Measurements from ENCODE around the gene ACVR1. TPM values are rescaled to one million over a fixed set of nuclear protein-coding genes. Genes with fewer than 3 reads are reported as not detected.

The ACVR1 gene
- total and polyA plus RNA-seq, 9 of the 15 experiments (the other 6 are each of a cell fraction or from before 2014, with no cell fraction given) = 3.8 to 14.3 (median 6.9) TPM

- BruUV-seq (replicated peaks) = no TSS peak
- ChIA-PET CTCF (ENCODE audit: low intra/inter-chr PET ratio) (no interaction called here), POLR2A (interaction anchor here (0.6 kb wide), 1 partner anchor 92 kb away, joined by 3 read pairs; no protein-coding TSS in a partner anchor)
- Histone ChIP-seq H3K9me3 (replicated peaks; ENCODE audit: control insufficient read depth, insufficient read depth, low read depth, low read length) (no peaks in the 10 kb centered on the region), H3K9ac (ENCODE audit: insufficient read depth in 1 of 2, low read depth in 2 of 2, low read length in 2 of 2) (no peak overlapping the region), H2AFZ (ENCODE audit: low read depth, low read length) (no peak overlapping the region), H4K20me1 (replicated peaks; ENCODE audit: control insufficient read depth, insufficient read depth, low read length) (no peaks in the 10 kb centered on the region), H3K79me2 (ENCODE audit: control insufficient read depth, insufficient read depth, low read length) (no peaks in the 10 kb centered on the region), H3K27ac (ENCODE audit: extremely low read depth, low read depth, low read length) (no peak overlapping the region), H3K4me2 (ENCODE audit: insufficient read depth, low read length) (no peak overlapping the region), H3K27me3 (ENCODE audit: control insufficient read depth in 2 of 2, insufficient read depth in 2 of 2, low read length in 2 of 2) (no peaks in the 10 kb centered on the region), H3K9me1 (ENCODE audit: control insufficient read depth, insufficient read depth, low read length) (no peaks in the 10 kb centered on the region), H3K4me1 (replicated peaks in 1 of 2; ENCODE audit: control insufficient read depth in 2 of 2, insufficient read depth in 2 of 2, low read length in 2 of 2) (no peaks in the 10 kb centered on the region), H3K4me3 (no peak overlapping the region), H3K36me3 (ENCODE audit: control insufficient read depth, insufficient read depth, low read length) (peaks cover 13% of the 10 kb centered on the region; the same call in 1 of the 3 replicates)
- 96% methylated on average over 3 of the region's 3 CpGs for WGBS (ENCODE audit: insufficient coverage, low coverage, missing lambda C conversion rate)
- TF ChIP-seq TAF1 (IDR thresholded peaks at IDR 0.05; ENCODE audit: control insufficient read depth, extremely low read depth, insufficient read depth, low read length, severe bottlenecking) (no peak), WHSC1 (IDR thresholded peaks at IDR 0.05; ENCODE audit: low read length) (no peak), FOXO4 (CRISPR knock-in tag; IDR thresholded peaks at IDR 0.05) (no peak), HOXB6 (CRISPR knock-in tag; IDR thresholded peaks at IDR 0.05; ENCODE audit: borderline replicate concordance) (no peak), NFATC3 (IDR thresholded peaks at IDR 0.05) (no peak), CHD1 (IDR thresholded peaks at IDR 0.05; ENCODE audit: low read length) (no peak), JUNB (CRISPR knock-in tag; conservative IDR thresholded peaks at IDR 0.05) (no peak), ERF (CRISPR knock-in tag; IDR thresholded peaks at IDR 0.05) (no peak), ILK (tag; IDR thresholded peaks at IDR 0.05; ENCODE audit: borderline replicate concordance, low read depth) (no peak), C11orf30 (IDR thresholded peaks at IDR 0.05; ENCODE audit: low read depth) (no peak), GABPA (tag; conservative IDR thresholded peaks at IDR 0.05; ENCODE audit: low read depth) (no peak), TEAD2 (tag; IDR thresholded peaks at IDR 0.05) (no peak), ELF4 (CRISPR knock-in tag; IDR thresholded peaks at IDR 0.05) (no peak), TAL1 (IDR thresholded peaks at IDR 0.05) (no peak), ZNF764 (CRISPR knock-in tag; IDR thresholded peaks at IDR 0.05; ENCODE audit: low read depth) (no peak), ZBTB12 (CRISPR knock-in tag; IDR thresholded peaks at IDR 0.05) (no peak), SMARCE1 (IDR thresholded peaks at IDR 0.05) (no peak), HINFP (tag; conservative IDR thresholded peaks at IDR 0.05; ENCODE audit: low read depth) (no peak), POLR2B (IDR thresholded peaks at IDR 0.05; ENCODE audit: low read depth, partially characterized antibody) (no peak)
- ATAC-seq (no peak), FAIRE-seq (no peak), DNase-seq (ENCODE audit: extremely low read depth in 1 of 4, low spot score in 3 of 4) (no peak)
- intact Hi-C loops (cut with micrococcal nuclease) (no loop called here), in situ Hi-C loops (cut with MboI) (no loop called here)
Measured at GRCh38 chr2:157820193-157820592, 55.9 kb downstream of the ACVR1 start.

Data from K562 (cell line).